Neural cell (in vitro differentiated cells): ENCODE results near the gene GCNT1. TPM values are rescaled to one million over a fixed set of nuclear protein-coding genes. Genes with fewer than 3 reads are reported as not detected.

Experiments used
- H2AFZ ChIP-seq: fragments of 200-600, 300-800 bp; sonication (generic), shearing (Covaris generic); 2 replicates; pipeline ENCODE4 v1.6.0; 2014; ENCODE audit warnings: low read depth, mild to moderate bottlenecking, antibody characterized with exemption, low read length, moderate library complexity
- H3F3A ChIP-seq: fragments of 200-600 bp; shearing (Covaris generic); 2 replicates; pipeline ENCODE4 v1.6.1; 2016; ENCODE audit warnings: mild to moderate bottlenecking, moderate library complexity, mixed read lengths, antibody characterized with exemption, low read length; ENCODE audit not compliant: insufficient read depth, poor library complexity, severe bottlenecking
- H3K27ac ChIP-seq: fragments of 200-600, 300-800 bp; sonication (generic), shearing (Covaris generic); 2 replicates; pipeline ENCODE4 v1.5.1; 2014; ENCODE audit warnings: mild to moderate bottlenecking, low read length, moderate library complexity
- H3K27me3 ChIP-seq: fragments of 300-800, 200-600 bp; sonication (generic), shearing (Covaris generic); 2 replicates; pipeline ENCODE4 v1.6.0; 2014; ENCODE audit warnings: mild to moderate bottlenecking, low read depth, low read length, moderate library complexity; ENCODE audit not compliant: insufficient read depth
- H3K36me3 ChIP-seq: fragments of 300-800, 200-600 bp; sonication (generic), shearing (Covaris generic); 2 replicates; pipeline ENCODE4 v1.5.1; 2014; ENCODE audit warnings: mild to moderate bottlenecking, antibody characterized with exemption, low read length, moderate library complexity; ENCODE audit not compliant: insufficient read depth
- H3K4me2 ChIP-seq: fragments of 300-800, 200-600 bp; sonication (generic), shearing (Covaris generic); 2 replicates; pipeline ENCODE4 v1.6.0; 2014; ENCODE audit warnings: mild to moderate bottlenecking, low read length
- H3K4me3 ChIP-seq: fragments of 300-800, 200-600 bp; sonication (generic), shearing (Covaris generic); 2 replicates; pipeline ENCODE4 v1.5.1; 2014; ENCODE audit warnings: mild to moderate bottlenecking, low read length, moderate library complexity
- H3K79me2 ChIP-seq: fragments of 200-600 bp; shearing (Covaris generic); replicated peaks from 2 replicates; pipeline ENCODE4 v1.6.0; 2014; ENCODE audit warnings: mild to moderate bottlenecking, low read length, moderate library complexity; ENCODE audit not compliant: insufficient read depth
- H3K9ac ChIP-seq: fragments of 300-800, 200-600 bp; sonication (generic), shearing (Covaris generic); 2 replicates; pipeline ENCODE4 v1.6.1; 2016; ENCODE audit warnings: mild to moderate bottlenecking, low read length, mixed read lengths
- H3K9me2 ChIP-seq: fragments of 200-600 bp; shearing (Covaris generic); 2 replicates; pipeline ENCODE4 v1.6.1; 2016; ENCODE audit warnings: mild to moderate bottlenecking, low read length, mixed read lengths; ENCODE audit not compliant: insufficient read depth
- H3K9me3 ChIP-seq: fragments of 200-600, 300-800 bp; sonication (generic), shearing (Covaris generic); 2 replicates; pipeline ENCODE4 v1.6.1; 2016; ENCODE audit warnings: mild to moderate bottlenecking, mixed run types, low read length, moderate library complexity, mixed read lengths
- H4K20me1 ChIP-seq: fragments of 200-600 bp; shearing (Covaris generic); 2 replicates; pipeline ENCODE4 v1.6.1; 2016; ENCODE audit warnings: mild to moderate bottlenecking, mixed run types; ENCODE audit not compliant: insufficient read depth
- CTCF ChIP-seq: fragments of 450-650 bp; IDR thresholded peaks from 2 replicates; pipeline ENCODE4 v1.5.1; 2014; ENCODE audit warnings: antibody characterized with exemption, mild to moderate bottlenecking, moderate library complexity; ENCODE audit not compliant: poor library complexity, severe bottlenecking
- EP300 ChIP-seq: fragments of 450-650 bp; conservative IDR thresholded peaks from 2 replicates; pipeline ENCODE4 v1.6.1; 2014; ENCODE audit warnings: antibody characterized with exemption, mild to moderate bottlenecking, moderate library complexity; ENCODE audit not compliant: poor library complexity, severe bottlenecking
- EZH2 ChIP-seq: fragments of 200-600, 300-800 bp; shearing (Covaris generic), sonication (generic); IDR thresholded peaks from 2 replicates; pipeline ENCODE4 v1.6.1; 2014; ENCODE audit warnings: antibody characterized with exemption, low read length, borderline replicate concordance, mild to moderate bottlenecking; ENCODE audit not compliant: insufficient read depth, poor library complexity, severe bottlenecking
- MXI1 ChIP-seq: fragments of 450-650 bp; conservative IDR thresholded peaks from 2 replicates; pipeline ENCODE4 v1.6.1; 2014; ENCODE audit warnings: antibody characterized with exemption, mild to moderate bottlenecking; ENCODE audit not compliant: poor library complexity, severe bottlenecking
- POLR2AphosphoS5 ChIP-seq: IDR thresholded peaks from 2 replicates; pipeline ENCODE4 v1.6.1; 2012
- RAD21 ChIP-seq: fragments of 450-650 bp; conservative IDR thresholded peaks from 2 replicates; pipeline ENCODE4 v1.6.1; 2014; ENCODE audit warnings: antibody characterized with exemption, mild to moderate bottlenecking, moderate library complexity
- REST ChIP-seq: IDR thresholded peaks from 2 replicates; pipeline ENCODE4 v1.6.1; 2012; ENCODE audit warnings: borderline replicate concordance
- SMC3 ChIP-seq: fragments of 450-650 bp; conservative IDR thresholded peaks from 2 replicates; pipeline ENCODE4 v1.6.1; 2014; ENCODE audit warnings: antibody characterized with exemption, mild to moderate bottlenecking, moderate library complexity; ENCODE audit not compliant: poor library complexity
- TAF1 ChIP-seq: IDR thresholded peaks from 2 replicates; pipeline ENCODE4 v1.6.1; 2012; ENCODE audit warnings: low read depth
- polyA plus RNA-seq: library from polyadenylated mRNA; depleted of rRNA; stranded (reverse); fragments of >200 nt; gene quantifications from 2 replicates; pipeline ENCODE4 v1.2.3, GENCODE V29; 2014

Gene GCNT1
- polyA plus RNA-seq, 1 donor from 2014 or later, result 0.22 TPM

GRCh38 chr9:76529653-76530052 is 70.7 kb downstream of the GCNT1 start:
- H3K9me3 ChIP-seq, result no peaks in the 10 kb centered on the region
- H3K4me3 ChIP-seq, result no peak overlapping the region
- H3K27me3 ChIP-seq, result no peaks in the 10 kb centered on the region
- H3K4me2 ChIP-seq, result no peak overlapping the region
- no peak overlapping the region for H3K27ac ChIP-seq
- no peak for TF ChIP-seq REST
- no peak for TF ChIP-seq CTCF
- no peak for TF ChIP-seq POLR2AphosphoS5
- no peak for TF ChIP-seq TAF1
- TF ChIP-seq EP300, result no peak
- TF ChIP-seq RAD21, result no peak
- no peaks in the 10 kb centered on the region for H3F3A ChIP-seq
- H3K36me3 ChIP-seq, result no peaks in the 10 kb centered on the region
- H3K9me2 ChIP-seq, result no peaks in the 10 kb centered on the region
- no peaks in the 10 kb centered on the region for H4K20me1 ChIP-seq
- H3K79me2 ChIP-seq, result no peaks in the 10 kb centered on the region
- H3K9ac ChIP-seq, result no peak overlapping the region
- H2AFZ ChIP-seq, result no peak overlapping the region

- Histone ChIP-seq H2AFZ (no peak overlapping the region), H3K36me3 (no peaks in the 10 kb centered on the region), H3K9me3 (no peaks in the 10 kb centered on the region), H3K9me2 (no peaks in the 10 kb centered on the region), H3F3A (no peaks in the 10 kb centered on the region), H4K20me1 (no peaks in the 10 kb centered on the region), H3K27ac (no peak overlapping the region), H3K4me3 (no peak overlapping the region), H3K9ac (no peak overlapping the region), H3K27me3 (no peaks in the 10 kb centered on the region), H3K79me2 (no peaks in the 10 kb centered on the region), H3K4me2 (no peak overlapping the region)
- TF ChIP-seq RAD21 (no peak), EP300 (no peak), MXI1 (no peak), CTCF (no peak), REST (no peak), SMC3 (no peak), TAF1 (no peak), POLR2AphosphoS5 (no peak), EZH2 (no peak)
These were observed 71.6 kb downstream of the GCNT1 start for GRCh38 chr9:76530458-76531110.
